GM19193 (cell line): ENCODE measurements around the gene OR4A15.

Source experiments
- POLR2A ChIP-seq: IDR thresholded peaks from 4 replicates; pipeline ENCODE4 v1.6.1; 2011; ENCODE audit not compliant: insufficient read depth, insufficient read length; ENCODE audit errors: extremely low read depth

OR4A15 gene

DNA sequence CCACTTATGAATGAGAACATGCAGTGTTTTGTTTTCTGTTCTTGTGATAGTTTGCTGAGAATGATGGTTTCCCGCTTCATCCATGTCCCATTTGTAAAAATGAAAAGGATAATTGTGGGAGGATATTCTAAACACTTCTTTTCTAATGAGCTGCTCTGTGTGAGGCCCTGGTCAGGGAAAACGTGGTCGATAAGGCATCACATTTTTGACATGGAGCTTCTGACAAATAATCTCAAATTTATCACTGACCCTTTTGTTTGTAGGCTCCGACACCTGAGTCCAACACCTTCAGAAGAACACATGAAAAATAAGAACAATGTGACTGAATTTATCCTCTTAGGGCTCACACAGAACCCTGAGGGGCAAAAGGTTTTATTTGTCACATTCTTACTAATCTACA is at the start of gene OR4A15:
Gene OR4A15 (plus strand): TSS at position 301 of the 400 bp plus-strand sequence. CDS start 0 bp downstream, at position 301.
- TF ChIP-seq POLR2A = no peak

DNA sequence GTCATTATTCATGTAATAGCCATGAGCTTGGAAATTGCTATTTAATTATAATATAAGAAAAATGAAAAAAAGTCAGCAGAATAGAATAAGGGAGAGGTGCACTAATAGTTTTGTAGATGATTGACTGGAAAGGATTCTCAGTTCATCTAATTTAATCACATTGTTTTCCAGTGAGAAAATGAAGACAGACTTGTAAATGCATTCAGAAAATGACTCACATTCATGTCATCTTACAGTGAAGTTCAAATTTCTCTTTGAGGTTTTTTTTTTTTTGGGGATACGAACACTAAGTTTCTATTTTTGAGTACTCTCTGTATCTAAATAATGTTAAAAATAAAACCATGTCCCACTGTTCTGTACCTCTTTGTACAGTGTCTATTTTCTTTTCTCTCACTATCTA is 43.3 kb upstream of the OR4A15 start:
- TF ChIP-seq POLR2A = no peak

DNA sequence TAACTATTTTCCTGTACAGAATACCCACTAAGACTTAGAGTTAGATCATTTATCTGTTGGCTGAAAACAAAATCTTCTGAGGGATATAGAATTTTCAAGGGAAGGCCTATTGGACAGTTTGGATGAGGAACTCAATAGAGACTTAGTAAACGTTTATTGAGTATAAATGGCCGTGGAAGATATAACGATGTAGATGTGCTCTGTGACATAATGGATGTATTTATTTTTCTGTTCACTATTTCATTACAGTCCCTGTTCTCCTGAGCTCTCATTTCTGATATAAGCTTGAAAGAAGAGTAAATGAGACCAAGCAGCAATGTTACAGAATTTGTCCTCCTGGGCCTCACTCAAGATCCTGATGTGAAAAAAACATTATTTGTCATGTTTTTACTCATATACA is 24.9 kb upstream of the OR4A15 start, which contains the start of gene OR4A16:
Gene OR4A16 (plus strand): TSS at position 301 of the 400 bp plus-strand sequence. CDS start 0 bp downstream, at position 301.
- no peak for TF ChIP-seq POLR2A

DNA sequence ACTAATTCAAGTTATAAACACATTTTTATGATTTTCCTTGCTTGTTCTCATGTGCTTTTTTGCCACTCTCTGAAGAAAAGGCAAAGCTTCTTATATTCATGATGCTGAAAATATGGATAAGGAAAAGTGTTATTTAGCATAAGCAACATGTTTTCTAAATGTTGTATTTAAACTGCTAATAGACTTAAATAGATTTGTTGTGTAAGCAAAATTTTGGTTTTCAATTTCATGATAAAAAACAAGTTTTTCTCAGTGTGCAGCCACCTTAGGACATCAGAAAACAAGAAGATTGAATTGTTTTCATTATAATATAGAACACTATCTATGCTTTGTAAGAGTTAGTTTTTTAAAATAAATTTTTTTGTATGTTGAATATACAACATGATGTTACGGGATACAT is 22.5 kb upstream of the OR4A15 start:
- no peak for TF ChIP-seq POLR2A

DNA sequence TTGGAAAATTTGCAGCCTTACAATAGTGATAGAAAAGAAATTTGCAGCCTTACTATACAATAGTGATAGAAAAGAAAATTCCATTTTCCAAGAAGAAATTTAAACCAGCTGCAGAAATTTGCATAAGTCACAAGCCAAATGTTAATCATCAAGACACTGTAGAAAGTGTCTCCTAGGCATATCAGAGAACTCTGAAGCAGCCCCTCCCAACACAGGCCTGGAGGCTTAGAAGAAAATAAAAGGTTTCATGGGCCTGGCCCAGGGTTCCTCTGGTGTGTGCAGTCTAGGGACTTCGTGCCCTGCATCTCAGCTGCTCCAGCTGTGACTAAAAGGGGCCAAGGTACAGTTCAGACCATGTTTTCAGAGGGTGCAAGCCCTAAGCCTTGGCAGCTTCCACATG is 18.7 kb upstream of the OR4A15 start:
- no peak for TF ChIP-seq POLR2A

DNA sequence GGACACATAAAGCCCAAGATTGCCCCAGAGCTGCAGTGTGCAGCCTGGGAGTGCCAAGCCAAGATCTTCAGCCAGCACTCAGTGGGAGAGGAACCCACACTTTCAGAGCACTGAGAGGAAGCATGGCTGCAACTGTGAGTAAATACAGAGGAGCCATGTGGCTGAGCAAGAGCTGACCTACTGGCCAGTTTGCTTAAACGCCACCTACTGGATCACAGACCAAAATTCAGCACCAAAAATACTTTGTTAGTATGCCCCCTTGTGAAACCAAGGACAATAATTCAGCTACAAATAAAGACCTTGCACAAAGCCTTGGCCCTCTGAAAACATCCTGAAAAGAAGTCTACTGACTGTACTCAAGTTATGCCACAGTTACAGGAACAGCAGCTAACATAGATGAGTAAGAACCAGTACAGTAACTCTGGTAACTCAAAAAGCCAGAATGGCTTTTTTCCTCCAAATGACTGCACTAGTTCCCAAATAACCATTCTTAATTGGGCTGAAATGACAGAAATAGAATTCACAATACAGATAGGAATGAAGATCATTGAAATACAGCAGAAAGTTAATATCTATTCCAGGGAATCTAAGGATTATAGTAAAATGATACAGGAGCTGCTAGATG is 10.1 kb upstream of the OR4A15 start:
- no peak for TF ChIP-seq POLR2A

DNA sequence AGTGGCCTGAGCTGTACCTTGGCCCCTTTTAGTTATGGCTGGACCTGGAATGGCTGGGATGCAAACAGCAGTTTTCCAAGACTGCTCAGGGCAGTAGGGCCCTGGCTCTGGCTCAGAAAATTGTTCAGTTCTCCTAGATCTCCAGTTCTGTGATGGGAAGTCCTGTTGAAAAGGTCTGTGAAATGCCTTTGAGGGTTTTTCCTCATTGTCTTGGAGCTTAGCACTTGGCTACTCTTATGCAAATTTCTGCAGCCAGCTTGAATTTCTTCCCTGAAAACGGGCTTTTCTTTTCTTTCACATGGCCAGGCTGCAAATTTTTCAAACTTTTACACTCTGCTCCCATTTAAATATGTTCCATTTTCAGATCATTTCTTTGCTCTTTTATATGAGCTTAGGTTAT is 33.2 kb downstream of the OR4A15 start:
- no peak for TF ChIP-seq POLR2A
